Ascending aorta (tissue), 2 donors: ENCODE data around the gene NR4A2. TPM values are rescaled to one million over a fixed set of nuclear protein-coding genes. Genes with fewer than 3 reads are reported as not detected.

Source experiments
- DNase-seq, 2 donors: peaks; one replicate each; pipeline ENCODE4 v3.0.0-alpha.2; 2019; ENCODE audit warnings: low spot score in 2 of 2
- H3K27ac ChIP-seq, 2 donors: fragments of 200-600 bp; sonication (generic); one replicate each; pipeline ENCODE4 v1.5.1; 2016 to 2017; ENCODE audit warnings: mild to moderate bottlenecking in 1 of 2
- H3K27me3 ChIP-seq: fragments of 200-600 bp; sonication (generic); one replicate; pipeline ENCODE4 v1.5.1; 2017
- H3K36me3 ChIP-seq, 2 donors: fragments of 200-600 bp; sonication (generic); one replicate each; pipeline ENCODE4 v1.5.1; 2016
- H3K4me1 ChIP-seq, 2 donors: fragments of 200-600 bp; sonication (generic); one replicate each; pipeline ENCODE4 v1.5.1; 2016 to 2017; ENCODE audit warnings: mild to moderate bottlenecking in 1 of 2
- H3K4me3 ChIP-seq, 2 donors: fragments of 200-600 bp; sonication (generic); one replicate each; pipeline ENCODE4 v1.5.1; 2016 to 2017; ENCODE audit warnings: mild to moderate bottlenecking in 1 of 2
- H3K9me3 ChIP-seq, 2 donors: fragments of 200-600 bp; sonication (generic); one replicate each; pipeline ENCODE4 v1.5.1; 2016
- CTCF ChIP-seq, 3 experiments: fragments of 200-600 bp in 2 of 3; fragments of 450-650 bp in 1 of 3; sonication (generic) in 2 of 3; IDR thresholded peaks; one replicate each; pipeline ENCODE4 v1.5.1; 2016 to 2019; ENCODE audit warnings: antibody characterized with exemption in 3 of 3, mild to moderate bottlenecking in 1 of 3, moderate library complexity in 1 of 3
- intact Hi-C: fragments of 100-400 bp; cut with DNase I; formaldehyde crosslinking; loops from one replicate; pipeline ENCODE4 v1.15.1; 2023
- total RNA-seq: library from RNA; depleted of rRNA; stranded (reverse); fragments of >200 nt; gene quantifications from one replicate; pipeline ENCODE4 v1.1.0, GENCODE V29; 2016

NR4A2 gene
- total RNA-seq: 8.7 TPM

- intact Hi-C loops: loop anchor here (1.0 to 10.0 kb wide), 3 partner anchors 12 to 922 kb away; partner anchors contain the start of gene GALNT5
Observed at GRCh38 chr2:156332534-156333273, at the start of gene NR4A2. NR4A2 (minus strand) TSS chr2:156332721; CDS start chr2:156330186, 2,535 bp downstream.

GRCh38 chr2:156380117-156380645 lies 47.7 kb upstream of the NR4A2 start:
- no peak for TF ChIP-seq CTCF (IDR thresholded peaks at IDR 0.05)
- intact Hi-C loops: no loop called here
- H3K9me3 ChIP-seq: no peaks in the 10 kb centered on the region

More at GRCh38 chr2:156332534-156333273, at the start of gene NR4A2:
- Histone ChIP-seq H3K27me3 (no peaks in the 10 kb centered on the region), H3K27ac (peak within 1 kb of the TSS; percentile 98 to 99), H3K4me1 (peaks cover 0 to 4% of the 10 kb centered on the region in 2 donors), H3K9me3 (no peaks in the 10 kb centered on the region), H3K36me3 (peaks cover 0 to 15% of the 10 kb centered on the region in 2 donors), H3K4me3 (peak within 1 kb of the TSS; percentile 61 to 84)
- DNase-seq: peak; percentile 72 to 97
- no peak for TF ChIP-seq CTCF (IDR thresholded peaks at IDR 0.05)

GRCh38 chr2:156379714-156380113 lies 47.2 kb upstream of the NR4A2 start:
- Histone ChIP-seq H3K27me3 (no peaks in the 10 kb centered on the region), H3K4me3 (no peak overlapping the region), H3K9me3 (no peaks in the 10 kb centered on the region), H3K4me1 (no peaks in the 10 kb centered on the region), H3K27ac (no peak overlapping the region), H3K36me3 (no peaks in the 10 kb centered on the region)
- TF ChIP-seq CTCF (IDR thresholded peaks at IDR 0.05): no peak
- DNase-seq: no peak
- intact Hi-C loops: no loop called here

More at GRCh38 chr2:156380117-156380645, 47.7 kb upstream of the NR4A2 start:
- H3K27me3 ChIP-seq: no peaks in the 10 kb centered on the region
- no peak overlapping the region for H3K27ac ChIP-seq
- no peaks in the 10 kb centered on the region for H3K4me1 ChIP-seq
- H3K4me3 ChIP-seq: no peak overlapping the region
- no peak for DNase-seq
- no peaks in the 10 kb centered on the region for H3K36me3 ChIP-seq

DNA sequence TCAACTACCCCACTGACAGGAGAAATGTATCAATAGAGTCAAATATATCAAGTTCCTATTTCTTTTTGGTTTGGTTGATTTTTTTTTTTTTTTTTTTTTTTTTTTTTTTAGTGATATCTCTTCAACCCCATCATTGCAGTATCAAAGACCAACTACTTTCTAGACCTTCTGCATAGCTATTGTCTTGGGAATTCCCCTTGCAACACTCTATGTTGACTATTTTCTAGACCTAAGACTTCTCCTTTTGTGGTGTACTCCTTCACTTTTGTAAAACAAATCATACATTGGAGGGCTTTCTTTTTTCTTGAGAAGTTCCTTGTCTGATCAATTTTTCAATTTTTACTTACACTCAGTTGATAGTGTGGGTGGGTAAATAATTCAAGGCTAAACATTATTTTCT lies 46.5 kb upstream of the NR4A2 start:
- Histone ChIP-seq H3K4me3 (no peak overlapping the region), H3K27me3 (no peaks in the 10 kb centered on the region), H3K9me3 (no peaks in the 10 kb centered on the region), H3K27ac (no peak overlapping the region), H3K36me3 (no peaks in the 10 kb centered on the region), H3K4me1 (no peaks in the 10 kb centered on the region)
- intact Hi-C loops: no loop called here
- DNase-seq: no peak
- no peak for TF ChIP-seq CTCF (IDR thresholded peaks at IDR 0.05)

- no peak for DNase-seq
- Histone ChIP-seq H3K36me3 (no peaks in the 10 kb centered on the region), H3K27ac (no peak overlapping the region), H3K4me1 (no peaks in the 10 kb centered on the region), H3K9me3 (no peaks in the 10 kb centered on the region), H3K4me3 (no peak overlapping the region), H3K27me3 (no peaks in the 10 kb centered on the region)
- intact Hi-C loops: no loop called here
- no peak for TF ChIP-seq CTCF (IDR thresholded peaks at IDR 0.05)
Observed at GRCh38 chr2:156366753-156367152, 34.2 kb upstream of the NR4A2 start.
